Cerebellar nuclear complex (tissue), 1 donor: Measurements from ENCODE around the gene RPS24.
"Not testable (repeated sequence)": the region's sequence is repeated elsewhere in the genome, so short reads cannot be mapped to it uniquely, and the experiment has no call there.

Experiments
- DNase-seq, 2 experiments: peaks; one replicate each; lab custom pipeline; 2025; lab: John Stamatoyannopoulos, UW

Gene RPS24

DNA sequence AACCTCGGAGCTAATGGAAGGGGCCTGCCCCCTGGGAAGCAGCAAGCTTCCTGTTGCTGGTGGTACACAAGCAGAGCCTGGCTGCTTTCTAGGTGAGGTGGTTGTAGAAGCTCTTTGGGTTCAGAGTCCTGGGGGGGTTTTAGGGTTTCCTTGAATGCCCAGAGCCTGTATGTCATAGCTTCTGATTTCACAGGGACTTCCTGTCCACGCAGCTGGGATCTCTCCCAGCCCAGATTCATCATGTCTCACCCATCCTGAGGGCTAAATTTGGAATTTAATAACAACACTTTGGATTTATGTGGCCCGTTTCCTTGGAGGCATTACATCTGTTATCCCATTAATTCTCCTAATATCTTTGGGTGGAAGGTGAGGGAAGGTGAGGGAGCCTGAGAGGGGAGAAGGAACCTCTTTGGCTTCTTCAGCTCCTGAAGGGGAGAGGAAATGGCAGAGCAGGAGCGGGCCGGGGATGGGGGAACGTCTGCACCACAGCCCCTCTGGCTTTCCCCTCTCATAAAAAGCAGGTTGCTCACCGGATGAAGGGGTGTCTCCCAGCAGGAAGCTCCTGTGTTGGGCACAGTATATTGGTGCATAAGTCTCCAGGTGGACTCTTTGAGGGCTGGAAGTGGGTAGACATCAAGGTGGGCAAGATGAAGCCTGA is 19.7 kb downstream of the RPS24 start:
- DNase-seq, result no peak

DNA sequence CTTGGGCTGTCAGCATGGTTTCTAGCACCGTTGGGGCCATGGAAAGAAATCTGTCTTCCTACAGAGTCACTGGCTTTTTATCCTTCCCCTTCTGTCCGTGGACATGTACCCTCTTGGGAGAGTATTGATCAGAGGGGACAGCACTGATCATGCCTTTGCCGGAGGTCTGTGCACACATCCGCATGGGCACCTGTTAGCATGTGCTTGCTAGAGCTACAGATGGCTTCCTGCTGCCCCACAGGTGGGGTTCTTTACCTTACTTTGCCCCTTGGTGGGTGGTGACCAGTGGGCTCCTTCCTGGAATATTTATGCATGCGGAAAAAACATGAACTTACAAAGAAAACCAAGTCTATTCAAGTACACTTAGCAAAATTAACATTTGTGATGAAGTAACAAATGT is 24.9 kb downstream of the RPS24 start:
- no peak for DNase-seq

DNA sequence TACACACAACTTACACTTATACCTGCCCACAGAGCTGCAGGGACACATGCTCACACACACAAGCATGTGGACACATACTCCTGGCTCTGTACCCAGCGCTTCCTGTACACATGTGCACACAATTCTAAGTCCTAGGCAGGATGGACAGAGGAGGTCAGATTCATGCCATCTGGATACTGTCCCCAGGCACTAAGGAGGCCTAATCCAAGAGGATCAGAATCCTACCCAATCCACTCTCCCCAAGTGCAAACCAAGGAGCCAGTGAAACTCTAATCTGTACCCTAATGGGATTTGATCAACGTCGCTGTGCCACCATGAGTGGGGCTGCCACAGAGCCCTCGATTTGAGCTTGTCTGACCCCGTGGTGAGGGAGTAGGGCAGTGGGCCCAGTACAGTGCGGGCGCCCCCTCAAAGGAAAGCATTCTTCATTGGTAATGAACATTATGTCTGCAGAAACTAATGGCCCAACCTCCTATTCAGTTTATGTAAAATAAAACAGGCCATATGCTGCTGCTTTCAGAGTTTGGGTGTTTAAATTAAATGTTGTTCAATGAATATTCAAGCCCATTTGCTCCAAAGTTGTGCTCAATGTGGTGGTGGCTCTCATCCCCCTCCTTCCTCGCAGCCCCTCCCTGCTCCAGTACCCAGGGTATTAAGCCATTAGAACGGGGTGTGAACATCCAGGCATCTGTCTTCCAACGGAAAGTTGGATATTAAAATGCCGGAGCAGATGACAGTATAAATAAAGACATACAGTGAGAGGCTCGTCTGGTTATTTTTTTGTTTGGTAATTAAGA is 26.4 kb downstream of the RPS24 start:
- DNase-seq, result no peak

DNA sequence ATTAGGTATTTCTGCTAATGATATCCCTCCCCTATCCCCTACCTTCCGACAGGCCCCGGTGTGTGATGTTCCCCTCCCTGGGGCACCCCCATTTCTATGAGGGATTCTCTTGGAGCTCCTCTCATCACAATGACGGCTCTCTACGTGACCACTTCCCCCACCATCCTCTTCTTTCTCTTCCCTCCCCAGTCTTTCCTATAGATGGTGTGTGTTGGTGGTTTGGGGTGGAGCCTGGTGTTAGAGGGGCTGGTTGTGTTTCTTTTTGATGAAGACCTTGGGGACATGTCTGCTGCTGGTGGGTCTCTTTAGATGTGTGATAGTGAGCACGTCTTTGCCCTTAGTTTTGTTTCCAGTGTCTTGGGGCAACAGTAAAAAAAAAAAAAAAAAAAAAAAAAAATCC is 28.6 kb downstream of the RPS24 start:
- no peak for DNase-seq

DNA sequence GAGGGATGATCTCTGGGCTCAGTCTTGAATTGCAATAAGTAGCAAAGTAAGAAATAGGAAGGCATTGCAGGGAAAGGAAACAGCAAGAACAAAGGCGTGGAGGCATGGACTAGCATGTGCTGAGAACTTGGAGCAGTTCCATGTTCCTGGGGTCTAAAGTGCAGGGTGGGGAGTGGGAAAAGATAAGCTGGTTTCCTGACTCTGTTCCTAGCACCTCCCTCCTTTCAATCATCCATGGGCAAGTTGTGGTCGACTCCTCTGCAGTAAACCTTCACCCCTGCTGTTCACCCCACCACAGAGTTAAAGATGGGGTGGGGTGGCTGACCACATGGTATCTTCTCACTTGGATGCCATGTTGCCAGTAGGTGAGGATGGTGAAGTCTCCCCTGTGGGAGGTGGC is 29.6 kb downstream of the RPS24 start:
- no peak for DNase-seq

DNA sequence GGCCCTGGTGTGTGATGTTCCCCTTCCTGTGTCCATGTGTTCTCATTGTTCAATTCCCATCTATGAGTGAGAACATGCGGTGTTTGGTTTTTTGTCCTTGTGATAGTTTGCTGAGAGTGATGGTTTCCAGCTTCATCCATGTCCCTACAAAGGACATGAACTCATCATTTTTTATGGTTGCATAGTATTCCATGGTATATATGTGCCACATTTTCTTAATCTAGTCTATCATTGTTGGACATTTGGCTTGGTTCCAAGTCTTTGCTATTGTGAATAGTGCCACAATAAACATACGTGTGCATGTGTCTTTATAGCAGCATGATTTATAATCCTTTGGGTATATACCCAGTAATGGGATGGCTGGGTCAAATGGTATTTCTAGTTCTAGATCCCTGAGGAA is 31.3 kb downstream of the RPS24 start:
- not testable (repeated sequence) for DNase-seq

DNA sequence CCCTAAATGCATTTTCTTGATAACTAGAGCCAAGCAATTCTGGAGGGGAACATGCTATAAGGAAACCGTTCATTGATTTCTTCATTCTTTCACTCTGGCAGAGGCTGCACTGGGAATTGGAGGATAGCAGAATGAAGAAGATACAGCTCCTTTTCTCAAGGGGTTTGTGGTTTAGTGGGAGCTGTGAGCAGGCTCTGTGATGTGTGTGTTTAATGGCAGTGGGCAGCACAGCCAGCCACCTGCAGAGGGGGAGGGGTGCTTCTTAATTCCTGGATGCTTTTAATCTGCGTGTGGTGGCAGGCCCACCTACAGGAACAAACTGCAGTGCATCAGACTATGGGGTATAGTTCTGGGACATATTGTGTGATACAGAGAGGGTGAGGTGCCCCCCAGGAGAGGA is 31.9 kb downstream of the RPS24 start:
- DNase-seq, result no peak

DNA sequence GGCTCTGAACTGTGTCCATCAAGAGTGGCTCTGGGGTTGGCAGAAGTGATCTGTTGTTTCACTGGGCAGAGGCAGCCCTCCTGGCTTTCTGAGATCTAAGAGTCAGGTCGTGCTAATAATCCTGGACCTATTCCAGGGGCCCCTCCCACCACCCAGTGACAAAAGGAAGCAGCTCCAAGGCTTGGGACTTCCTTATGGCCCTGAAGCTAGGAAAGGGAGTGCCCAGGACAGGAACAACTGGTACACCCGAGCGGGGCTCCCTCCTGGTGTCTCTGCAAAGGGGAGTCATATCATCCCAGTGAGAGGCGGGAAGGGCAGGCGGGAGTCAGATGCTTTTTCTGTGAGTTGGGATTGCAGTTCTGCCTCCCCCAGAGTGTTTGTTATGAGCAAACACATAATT is 32.3 kb downstream of the RPS24 start:
- DNase-seq, result no peak

DNA sequence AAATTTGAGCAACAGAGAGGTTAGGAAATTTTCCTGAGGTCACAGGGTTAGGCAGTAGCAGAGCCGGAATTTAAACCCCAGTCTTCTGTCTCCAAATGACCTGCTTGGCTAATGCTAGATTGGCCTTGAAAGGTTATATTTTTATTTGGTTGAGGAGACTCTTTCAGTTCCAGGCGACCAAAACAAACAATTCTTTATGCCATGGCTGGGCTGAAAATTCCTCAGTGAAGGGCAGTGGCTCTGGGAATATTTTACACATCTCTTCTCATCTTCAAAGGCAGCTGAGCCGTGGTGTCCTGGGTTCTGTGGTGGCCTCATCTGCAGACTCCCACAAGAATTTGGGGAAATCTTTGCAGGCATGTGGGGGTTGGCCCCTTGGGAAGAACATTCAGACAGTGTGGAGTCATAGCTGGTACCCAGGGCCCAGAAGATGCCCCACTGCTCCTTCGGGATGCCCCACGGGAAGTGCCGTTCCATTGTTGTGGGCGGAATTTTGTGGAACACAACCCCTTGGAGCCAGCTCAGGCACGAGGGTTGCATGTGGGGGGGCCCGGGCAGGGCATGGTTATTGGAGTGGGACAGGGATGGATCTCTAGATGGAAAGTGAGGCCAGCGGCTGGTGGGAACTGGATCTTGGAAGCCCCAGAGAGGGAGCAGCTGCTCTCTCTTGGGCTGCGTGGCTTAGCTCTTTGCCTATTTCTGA is 33.2 kb downstream of the RPS24 start:
- no peak for DNase-seq

DNA sequence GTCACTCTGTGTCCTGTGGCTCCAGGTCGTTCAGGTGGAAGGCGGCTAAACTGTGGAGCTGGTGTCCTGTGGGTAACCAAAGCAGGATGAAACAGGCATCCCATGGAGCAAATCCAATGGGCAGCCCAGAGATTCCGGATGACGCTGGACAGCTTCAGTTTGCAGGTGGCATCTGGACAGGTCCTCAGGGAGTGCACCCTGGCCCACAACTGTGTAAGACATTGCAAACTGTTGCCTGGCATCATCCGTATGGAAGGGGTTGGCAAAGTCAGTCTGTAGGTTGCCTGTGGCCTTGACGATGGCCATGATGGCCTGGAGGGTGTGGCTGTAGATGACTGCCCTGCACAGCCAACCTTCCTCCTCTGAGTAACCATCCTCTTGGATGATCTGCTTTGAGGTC is 35.5 kb downstream of the RPS24 start:
- DNase-seq, result no peak

DNA sequence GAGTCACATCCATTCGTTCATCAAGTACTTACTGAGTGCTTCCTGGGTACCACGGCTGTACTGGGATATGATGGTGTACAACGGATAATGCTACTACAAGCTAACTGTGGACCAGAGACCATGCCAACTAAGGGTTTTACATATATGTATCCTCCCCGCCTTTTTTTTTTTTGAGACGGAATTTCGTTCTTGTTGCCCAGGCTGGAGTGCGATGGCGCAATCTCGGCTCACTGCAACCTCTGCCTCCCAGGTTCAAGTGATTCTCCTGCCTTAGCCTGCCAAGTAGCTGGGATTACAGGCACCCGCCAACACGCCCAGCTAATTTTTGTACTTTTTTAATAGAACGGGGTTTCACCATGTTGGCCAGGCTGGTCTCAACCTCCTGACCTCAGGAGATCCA is 36.4 kb downstream of the RPS24 start:
- DNase-seq, result not testable (repeated sequence)

DNA sequence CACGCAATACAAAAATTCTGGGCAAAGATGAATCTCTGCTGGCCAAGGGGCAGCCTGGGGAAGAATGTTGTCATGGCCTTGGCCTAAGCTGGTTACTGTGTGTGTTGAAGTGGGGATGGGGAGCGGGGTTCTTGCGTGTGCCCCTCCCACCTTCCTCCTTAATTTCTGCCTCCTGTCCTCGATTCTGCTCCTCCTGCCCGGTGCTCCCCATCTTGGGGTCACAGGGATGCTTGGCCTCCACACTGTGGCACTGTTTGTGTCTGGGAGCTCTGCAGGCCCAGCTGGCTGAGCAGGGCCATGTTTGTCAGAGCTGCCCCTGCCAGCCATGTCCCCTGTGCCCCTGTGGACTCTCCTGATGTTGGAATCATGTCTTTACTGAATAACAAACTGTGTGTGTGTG is 37.1 kb downstream of the RPS24 start:
- no peak for DNase-seq

DNA sequence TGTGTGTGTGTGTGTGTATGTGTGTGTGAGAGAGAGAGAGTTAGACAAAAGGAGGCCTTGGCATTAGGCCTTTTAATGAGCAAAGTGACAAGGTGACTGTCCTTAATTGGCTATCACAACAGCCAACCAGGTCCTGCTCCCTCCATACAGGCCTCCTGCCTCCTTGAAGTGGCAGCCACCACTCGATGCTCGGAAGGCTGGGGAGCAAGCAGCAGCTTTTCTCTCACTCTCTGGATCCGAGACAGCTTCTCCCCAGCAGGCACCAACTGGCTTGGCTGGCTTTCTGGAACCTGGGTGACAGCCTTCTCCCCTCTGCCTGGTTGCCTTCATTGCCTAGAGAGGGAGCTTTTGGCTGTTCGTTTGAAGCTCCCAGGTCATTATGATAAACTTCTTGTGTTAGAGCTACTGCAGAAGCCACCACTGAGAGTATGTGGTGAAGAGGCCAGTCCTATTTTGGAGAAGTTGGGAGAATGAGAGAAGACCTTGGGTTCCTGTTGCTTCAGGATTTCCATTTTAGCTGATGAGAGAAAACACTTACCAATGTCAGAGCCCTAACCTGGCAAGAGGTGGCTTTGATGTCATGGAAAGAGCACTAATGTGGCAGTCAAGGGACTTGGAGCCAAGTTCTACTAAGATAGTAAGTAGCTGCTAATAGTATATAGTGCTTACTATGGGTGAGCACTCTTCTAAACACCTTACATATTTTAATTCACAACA is 37.6 kb downstream of the RPS24 start:
- DNase-seq, result peak; percentile 18 to 48

DNA sequence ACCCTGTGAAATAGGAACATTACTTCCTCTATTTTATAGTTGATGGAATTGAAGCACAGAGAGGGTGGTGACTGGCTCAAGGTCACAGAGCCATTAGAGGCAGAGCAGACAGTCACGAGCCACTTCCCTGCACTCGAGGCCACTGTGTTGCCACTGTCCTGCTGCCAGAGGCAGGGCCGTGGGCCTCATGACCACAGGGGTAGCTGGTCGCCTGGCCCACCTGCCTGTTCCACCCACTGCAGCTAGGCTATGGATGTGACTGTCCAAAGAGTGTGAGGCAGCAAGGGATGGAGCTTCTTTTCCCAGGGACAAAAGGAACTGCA is 38.2 kb downstream of the RPS24 start:
- DNase-seq, result no peak

DNA sequence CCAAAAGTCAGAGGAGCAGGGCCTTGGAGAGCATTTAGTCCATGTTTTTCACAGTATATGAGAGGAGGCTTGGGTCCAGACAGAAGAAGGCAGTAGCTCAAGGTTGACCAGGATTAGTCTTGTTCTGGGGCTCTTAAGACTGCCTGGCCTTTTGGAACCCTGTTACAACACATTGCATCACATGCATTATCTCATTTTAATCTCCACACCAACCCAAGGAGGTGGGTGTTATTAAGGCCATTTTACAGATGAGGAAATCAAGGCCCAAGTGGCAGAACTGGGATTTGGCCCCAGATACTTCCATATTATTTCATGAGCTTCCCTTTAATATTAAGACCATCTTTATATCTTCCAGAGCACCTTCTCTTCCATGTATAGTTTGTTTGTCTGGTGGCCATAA is 38.8 kb downstream of the RPS24 start:
- DNase-seq, result no peak

DNA sequence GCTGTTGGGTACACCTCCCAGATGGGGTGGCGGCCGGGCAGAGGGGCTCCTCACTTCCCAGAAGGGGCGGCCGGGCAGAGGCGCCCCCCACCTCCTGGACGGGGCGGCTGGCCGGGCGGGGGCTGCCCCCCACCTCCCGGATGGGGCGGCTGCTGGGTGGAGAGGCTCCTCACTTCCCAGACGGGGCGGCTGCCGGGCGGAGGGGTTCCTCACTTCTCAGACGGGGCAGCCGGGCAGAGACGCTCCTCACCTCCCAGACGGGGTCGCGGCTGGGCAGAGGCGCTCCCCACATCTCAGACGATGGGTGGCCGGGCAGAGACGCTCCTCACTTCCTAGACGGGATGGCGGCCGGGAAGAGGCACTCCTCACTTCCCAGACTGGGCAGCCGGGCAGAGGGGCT is 42.1 kb downstream of the RPS24 start:
- DNase-seq, result not testable (repeated sequence)

DNA sequence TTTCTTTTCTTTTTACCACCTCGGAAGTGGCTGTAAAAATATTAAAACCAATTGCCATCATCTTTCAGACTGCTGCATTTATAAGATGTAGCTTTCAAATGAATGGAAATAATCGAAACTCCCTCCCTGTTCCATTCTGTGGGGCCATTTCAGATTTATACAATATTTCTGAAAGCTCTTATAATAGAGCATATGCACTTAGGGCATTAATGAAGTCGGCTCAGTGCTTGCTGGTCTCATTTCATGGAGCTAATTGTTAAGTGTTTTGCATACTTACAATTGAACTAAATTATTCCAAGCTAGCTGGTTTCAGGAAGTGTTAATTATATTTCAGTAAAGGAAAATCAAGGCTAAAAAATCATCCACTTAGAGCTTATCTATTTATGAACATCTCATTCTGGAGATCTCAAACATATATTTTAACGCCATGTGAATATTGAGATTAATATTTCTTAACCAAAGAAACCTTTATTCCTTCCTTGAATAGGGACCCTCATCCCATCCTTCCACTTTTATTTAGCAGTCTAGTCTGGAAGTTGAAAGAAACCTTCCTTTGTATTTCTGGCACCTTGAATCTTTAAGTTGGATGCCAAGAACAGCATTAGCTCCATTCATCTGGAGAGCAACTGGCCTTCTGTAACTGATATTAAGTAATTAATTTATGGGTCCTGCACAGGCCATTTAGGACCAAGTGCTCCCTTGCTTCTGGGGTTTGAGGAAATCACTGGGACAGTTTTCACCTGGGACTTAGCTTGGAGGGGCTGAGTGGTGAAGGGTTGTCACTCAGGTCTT is 45.1 kb downstream of the RPS24 start:
- no peak for DNase-seq

DNA sequence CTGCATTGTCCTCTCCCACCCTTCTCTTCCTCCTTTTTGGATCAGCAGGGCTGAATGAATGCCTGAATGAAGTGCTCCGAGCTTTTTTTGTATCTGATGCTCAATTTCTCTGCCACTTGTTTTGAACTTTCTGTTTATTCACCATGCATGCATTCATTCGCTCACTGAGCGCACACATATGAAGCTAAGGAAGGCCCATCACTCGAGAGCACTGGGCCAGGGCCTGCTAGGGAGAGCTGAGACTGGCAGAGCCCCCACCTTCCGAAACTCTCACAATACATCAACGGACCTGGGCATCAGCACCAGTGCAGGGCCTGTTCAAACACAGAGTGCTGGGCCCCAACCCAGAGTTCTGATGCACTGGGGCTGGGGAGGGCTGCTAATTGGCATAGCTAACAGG is 45.7 kb downstream of the RPS24 start:
- DNase-seq, result no peak

DNA sequence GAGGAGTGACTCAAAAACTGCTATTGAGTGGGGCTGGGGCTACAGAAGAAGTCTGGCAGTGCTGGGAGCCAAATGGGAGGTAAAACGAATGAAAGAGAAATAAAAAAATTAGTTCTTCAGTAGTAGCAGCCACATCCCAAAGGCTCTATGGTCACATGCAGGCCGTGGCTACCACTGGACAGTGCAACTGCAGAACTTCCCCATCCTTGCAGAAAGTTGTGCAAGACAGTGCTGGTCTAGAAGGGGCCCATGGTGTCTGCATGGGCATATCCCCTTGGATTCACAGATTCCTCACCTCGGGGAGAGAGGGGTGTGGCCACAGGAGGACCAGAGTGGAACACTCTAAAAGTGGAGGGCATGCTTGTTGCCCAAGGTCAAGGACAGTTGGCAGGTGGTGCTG is 47.6 kb downstream of the RPS24 start:
- no peak for DNase-seq

DNA sequence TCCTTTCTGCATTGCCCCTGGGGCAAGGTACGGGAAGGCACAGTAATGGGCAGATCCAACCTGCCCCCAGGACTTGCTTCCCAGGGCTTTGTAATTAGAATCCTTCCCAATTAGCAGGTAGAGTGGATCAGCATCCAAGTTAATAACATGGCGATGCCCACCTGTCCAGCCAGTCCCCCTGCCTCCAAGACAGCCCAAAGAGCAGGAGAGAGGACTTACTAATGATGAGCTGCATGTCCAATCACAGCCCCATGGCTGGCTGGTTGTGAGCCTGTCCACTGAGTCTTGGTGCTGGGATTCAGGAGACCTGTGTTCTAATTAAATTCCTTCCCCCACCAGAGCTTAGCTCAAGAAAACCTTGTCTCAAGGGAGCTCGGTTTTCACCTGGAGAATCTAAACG is 49.0 kb downstream of the RPS24 start:
- no peak for DNase-seq
